SU-DHL-6 (cell line): Measurements from ENCODE around the gene PTPRN2.

Experiments used
- H2AFZ ChIP-seq: fragments of 200-600 bp; sonication (generic); 2 replicates; pipeline ENCODE4 v1.6.1; 2014; ENCODE audit warnings: low read depth, mild to moderate bottlenecking, moderate library complexity, mixed read lengths, antibody characterized with exemption, low read length; ENCODE audit not compliant: severe bottlenecking
- H3F3A ChIP-seq: fragments of 200-600 bp; shearing (Covaris generic); 2 replicates; pipeline ENCODE4 v1.6.0; 2016; ENCODE audit warnings: antibody characterized with exemption, mild to moderate bottlenecking; ENCODE audit not compliant: insufficient read depth
- H3K27ac ChIP-seq: fragments of 200-600 bp; sonication (generic); 2 replicates; pipeline ENCODE4 v1.5.1; 2016; ENCODE audit warnings: low read depth, mild to moderate bottlenecking, low read length, moderate library complexity, mixed read lengths
- H3K27me3 ChIP-seq: fragments of 200-600 bp; sonication (generic), shearing (Covaris generic); 2 replicates; pipeline ENCODE4 v1.6.0; 2014; ENCODE audit warnings: mild to moderate bottlenecking, low read length
- H3K36me3 ChIP-seq: fragments of 200-600 bp; sonication (generic); 2 replicates; pipeline ENCODE4 v1.6.1; 2014; ENCODE audit warnings: mild to moderate bottlenecking, low read length, mixed read lengths
- H3K4me2 ChIP-seq: fragments of 300-600, 200-600 bp; shearing (Covaris generic), sonication (generic); 2 replicates; pipeline ENCODE4 v1.6.0; 2014; ENCODE audit warnings: low read length, low read depth, mild to moderate bottlenecking; ENCODE audit not compliant: poor library complexity, severe bottlenecking
- H3K4me3 ChIP-seq: fragments of 200-600 bp; sonication (generic); 2 replicates; pipeline ENCODE4 v1.5.1; 2014; ENCODE audit warnings: antibody characterized with exemption, low read length, mild to moderate bottlenecking, mixed read lengths; ENCODE audit not compliant: insufficient read depth, poor library complexity, severe bottlenecking
- H3K79me2 ChIP-seq: fragments of 200-600 bp; sonication (generic); 2 replicates; pipeline ENCODE4 v1.6.1; 2014; ENCODE audit warnings: mild to moderate bottlenecking, low read length, moderate library complexity; ENCODE audit not compliant: insufficient read depth
- H3K9ac ChIP-seq: fragments of 200-600 bp; sonication (generic); 2 replicates; pipeline ENCODE4 v1.7.0; 2014; ENCODE audit warnings: mild to moderate bottlenecking, low read length
- H3K9me2 ChIP-seq: fragments of 200-600 bp; sonication (generic); replicated peaks from 2 replicates; pipeline ENCODE4 v1.6.1; 2014; ENCODE audit warnings: low read length; ENCODE audit not compliant: insufficient read depth
- H3K9me3 ChIP-seq: fragments of 200-600 bp; sonication (generic); 2 replicates; pipeline ENCODE4 v1.6.1; 2014; ENCODE audit warnings: low read length, mixed read lengths; ENCODE audit not compliant: insufficient read depth
- H4K20me1 ChIP-seq: fragments of 200-600 bp; sonication (generic); 2 replicates; pipeline ENCODE4 v1.6.1; 2014; ENCODE audit warnings: low read depth, mild to moderate bottlenecking, antibody characterized with exemption, low read length, moderate library complexity, mixed read lengths
- EZH2phosphoT487 ChIP-seq: fragments of 200-600 bp; sonication (generic), shearing (Covaris generic); conservative IDR thresholded peaks from 2 replicates; pipeline ENCODE4 v1.6.1; 2018; ENCODE audit warnings: mild to moderate bottlenecking, antibody characterized with exemption, low read length, moderate library complexity, mixed read lengths
- TF ChIP-seq, protein P1 (sequence below): fragments of 200-600 bp; sonication (generic); IDR thresholded peaks from one replicate; pipeline ENCODE4 v1.5.1; 2017; ENCODE audit warnings: antibody characterized with exemption, mild to moderate bottlenecking, low read length, moderate library complexity; ENCODE audit not compliant: insufficient read depth, poor library complexity, severe bottlenecking

The PTPRN2 gene

DNA sequence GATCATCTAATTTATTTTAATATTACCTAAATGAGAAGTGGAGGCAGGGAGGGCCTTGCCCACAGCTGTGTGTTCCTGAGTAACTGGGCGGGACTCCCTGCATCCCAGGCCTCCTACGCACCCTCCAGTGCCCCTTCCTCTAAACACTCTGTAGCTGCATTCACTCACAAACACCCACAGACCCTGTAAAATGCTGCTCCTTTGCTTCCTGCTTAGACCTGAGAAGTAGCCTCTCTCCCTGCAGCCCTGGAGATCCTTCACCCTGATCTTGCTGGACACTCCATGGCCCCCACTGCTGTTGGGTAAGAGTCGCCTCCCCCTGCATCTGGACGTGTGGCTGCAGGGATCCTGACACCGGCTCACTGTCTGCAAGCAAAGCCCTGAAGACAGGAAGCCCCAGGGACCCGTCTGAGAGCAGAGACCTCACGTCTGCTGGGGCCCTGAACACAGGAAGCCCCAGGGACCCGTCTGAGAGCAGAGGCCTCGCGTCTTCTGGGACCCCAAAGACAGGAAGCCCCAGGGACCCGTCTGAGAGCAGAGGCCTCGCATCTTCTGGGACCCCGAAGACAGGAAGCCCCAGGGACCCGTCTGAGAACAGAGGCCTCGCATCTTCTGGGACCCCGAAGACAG lies 661.0 kb downstream of the PTPRN2 start:
- H3K4me2 ChIP-seq, result no peak overlapping the region
- no peaks in the 10 kb centered on the region for H3K27me3 ChIP-seq
- H3F3A ChIP-seq, result no peaks in the 10 kb centered on the region
- no peak overlapping the region for H3K9ac ChIP-seq
- no peaks in the 10 kb centered on the region for H3K79me2 ChIP-seq
- TF ChIP-seq EZH2phosphoT487, result no peak
- TF ChIP-seq, protein P1, sequence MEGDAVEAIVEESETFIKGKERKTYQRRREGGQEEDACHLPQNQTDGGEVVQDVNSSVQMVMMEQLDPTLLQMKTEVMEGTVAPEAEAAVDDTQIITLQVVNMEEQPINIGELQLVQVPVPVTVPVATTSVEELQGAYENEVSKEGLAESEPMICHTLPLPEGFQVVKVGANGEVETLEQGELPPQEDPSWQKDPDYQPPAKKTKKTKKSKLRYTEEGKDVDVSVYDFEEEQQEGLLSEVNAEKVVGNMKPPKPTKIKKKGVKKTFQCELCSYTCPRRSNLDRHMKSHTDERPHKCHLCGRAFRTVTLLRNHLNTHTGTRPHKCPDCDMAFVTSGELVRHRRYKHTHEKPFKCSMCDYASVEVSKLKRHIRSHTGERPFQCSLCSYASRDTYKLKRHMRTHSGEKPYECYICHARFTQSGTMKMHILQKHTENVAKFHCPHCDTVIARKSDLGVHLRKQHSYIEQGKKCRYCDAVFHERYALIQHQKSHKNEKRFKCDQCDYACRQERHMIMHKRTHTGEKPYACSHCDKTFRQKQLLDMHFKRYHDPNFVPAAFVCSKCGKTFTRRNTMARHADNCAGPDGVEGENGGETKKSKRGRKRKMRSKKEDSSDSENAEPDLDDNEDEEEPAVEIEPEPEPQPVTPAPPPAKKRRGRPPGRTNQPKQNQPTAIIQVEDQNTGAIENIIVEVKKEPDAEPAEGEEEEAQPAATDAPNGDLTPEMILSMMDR, result no peak
- no peak overlapping the region for H3K4me3 ChIP-seq
- H4K20me1 ChIP-seq, result no peaks in the 10 kb centered on the region
- H3K9me2 ChIP-seq, result no peaks in the 10 kb centered on the region
- no peak overlapping the region for H3K27ac ChIP-seq
- no peak overlapping the region for H2AFZ ChIP-seq
- H3K9me3 ChIP-seq, result no peaks in the 10 kb centered on the region
- no peaks in the 10 kb centered on the region for H3K36me3 ChIP-seq

DNA sequence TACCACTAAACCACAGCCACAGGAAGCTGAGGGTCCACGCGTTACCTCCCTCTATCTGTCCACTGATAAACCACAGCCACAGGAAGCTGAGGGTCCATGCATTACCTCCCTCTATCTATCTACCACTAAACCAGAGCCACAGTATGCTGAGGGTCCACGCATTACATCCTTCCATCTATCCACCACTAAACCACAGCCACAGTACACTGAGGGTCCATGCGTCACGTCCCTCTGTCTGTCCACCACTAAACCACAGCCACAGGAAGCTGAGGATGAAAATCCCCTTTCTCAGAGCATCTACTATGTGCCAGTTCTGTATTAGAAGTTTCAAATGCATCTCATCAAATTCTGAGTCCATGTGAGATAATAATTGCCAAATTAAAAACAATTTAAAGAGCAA lies 661.5 kb downstream of the PTPRN2 start:
- H3K36me3 ChIP-seq, result no peaks in the 10 kb centered on the region
- H3K27ac ChIP-seq, result no peak overlapping the region
- no peaks in the 10 kb centered on the region for H3K27me3 ChIP-seq
- H3K4me2 ChIP-seq, result no peak overlapping the region
- H3K9me2 ChIP-seq, result no peaks in the 10 kb centered on the region
- no peaks in the 10 kb centered on the region for H3K9me3 ChIP-seq
- TF ChIP-seq, protein P1, result no peak
- TF ChIP-seq EZH2phosphoT487, result no peak
- no peak overlapping the region for H2AFZ ChIP-seq
- no peaks in the 10 kb centered on the region for H4K20me1 ChIP-seq
- no peaks in the 10 kb centered on the region for H3F3A ChIP-seq
- no peak overlapping the region for H3K9ac ChIP-seq
- H3K79me2 ChIP-seq, result no peaks in the 10 kb centered on the region
- no peak overlapping the region for H3K4me3 ChIP-seq

DNA sequence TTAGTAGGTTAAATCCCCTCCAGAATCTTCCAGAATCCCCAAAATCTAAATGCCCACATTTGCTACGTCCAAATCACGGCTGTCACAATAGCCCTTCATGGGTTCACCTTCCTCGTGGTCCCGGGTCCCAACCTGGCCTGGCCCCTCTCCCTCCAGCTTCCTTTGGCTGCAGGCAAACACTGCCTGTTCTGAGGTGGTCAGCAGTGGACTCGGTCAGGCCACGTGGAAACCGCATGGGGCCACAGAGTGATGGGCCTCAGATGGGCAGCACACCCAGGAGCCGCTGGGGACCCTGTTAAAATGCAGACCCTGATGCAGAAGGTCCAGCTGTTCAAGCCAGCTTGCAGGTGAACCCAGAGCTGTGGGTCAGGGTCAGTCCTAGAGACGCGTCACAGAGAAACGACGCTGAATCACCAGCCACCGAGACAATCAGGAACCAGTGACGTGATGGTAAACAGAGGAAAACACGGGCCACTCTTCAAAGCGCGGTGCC lies 662.2 kb downstream of the PTPRN2 start:
- TF ChIP-seq, protein P1, result no peak
- no peak for TF ChIP-seq EZH2phosphoT487
- no peaks in the 10 kb centered on the region for H3K9me2 ChIP-seq
- no peaks in the 10 kb centered on the region for H3K79me2 ChIP-seq
- no peaks in the 10 kb centered on the region for H3K27me3 ChIP-seq
- no peak overlapping the region for H2AFZ ChIP-seq
- H3K9ac ChIP-seq, result no peak overlapping the region
- no peaks in the 10 kb centered on the region for H4K20me1 ChIP-seq
- H3K4me2 ChIP-seq, result no peak overlapping the region
- H3K27ac ChIP-seq, result no peak overlapping the region
- no peaks in the 10 kb centered on the region for H3F3A ChIP-seq
- no peaks in the 10 kb centered on the region for H3K9me3 ChIP-seq
- H3K4me3 ChIP-seq, result no peak overlapping the region
- no peaks in the 10 kb centered on the region for H3K36me3 ChIP-seq
